ENCODE data around the gene APP.

APP gene

GRCh38 chr21:26116456-26117011, 54.0 kb downstream of the APP start:
- Histone ChIP-seq H3K27ac (peak overlapping the region in 1 of 2 donors; percentile 54), H3K4me3 (no peak overlapping the region)
- no peak for DNase-seq (ENCODE audit: low spot score)
- TF ChIP-seq CTCF (IDR thresholded peaks at IDR 0.05), result no peak

DNA sequence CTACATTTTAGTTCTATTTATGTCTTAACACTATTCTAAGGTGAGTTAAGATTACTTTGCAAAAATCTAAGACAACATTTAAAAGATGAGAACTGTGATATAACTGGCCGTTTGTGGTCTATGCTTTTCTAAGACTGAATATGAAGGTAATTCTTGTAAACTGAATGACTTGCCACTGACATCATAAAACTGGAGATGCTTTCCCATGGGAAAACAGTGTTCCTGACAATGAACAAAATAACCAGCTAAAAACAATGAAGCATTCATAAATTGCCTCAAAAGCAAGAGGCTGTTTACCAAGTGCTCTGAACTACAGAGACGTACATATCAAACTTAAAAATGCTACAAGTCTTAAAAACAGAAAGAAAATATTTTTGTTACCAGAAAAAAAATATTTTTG, 54.7 kb downstream of the APP start:
- DNase-seq (ENCODE audit: low spot score), result no peak
- H3K27ac ChIP-seq, result no peak overlapping the region
- no peak overlapping the region for H3K4me3 ChIP-seq
- TF ChIP-seq CTCF (IDR thresholded peaks at IDR 0.05), result no peak

- no peak for DNase-seq (ENCODE audit: low spot score)
- Histone ChIP-seq H3K4me3 (no peak overlapping the region), H3K27ac (peak overlapping the region in 1 of 2 donors; percentile 48)
Observed at GRCh38 chr21:26115305-26115704, 55.3 kb downstream of the APP start.

GRCh38 chr21:26112975-26113374, 57.6 kb downstream of the APP start:
- H3K27ac ChIP-seq, result no peak overlapping the region
- H3K4me3 ChIP-seq, result no peak overlapping the region
- no peak for DNase-seq (ENCODE audit: low spot score)
- no peak for TF ChIP-seq CTCF (IDR thresholded peaks at IDR 0.05)

More at GRCh38 chr21:26115305-26115704, 55.3 kb downstream of the APP start:
- no peak for TF ChIP-seq CTCF (IDR thresholded peaks at IDR 0.05)

DNA sequence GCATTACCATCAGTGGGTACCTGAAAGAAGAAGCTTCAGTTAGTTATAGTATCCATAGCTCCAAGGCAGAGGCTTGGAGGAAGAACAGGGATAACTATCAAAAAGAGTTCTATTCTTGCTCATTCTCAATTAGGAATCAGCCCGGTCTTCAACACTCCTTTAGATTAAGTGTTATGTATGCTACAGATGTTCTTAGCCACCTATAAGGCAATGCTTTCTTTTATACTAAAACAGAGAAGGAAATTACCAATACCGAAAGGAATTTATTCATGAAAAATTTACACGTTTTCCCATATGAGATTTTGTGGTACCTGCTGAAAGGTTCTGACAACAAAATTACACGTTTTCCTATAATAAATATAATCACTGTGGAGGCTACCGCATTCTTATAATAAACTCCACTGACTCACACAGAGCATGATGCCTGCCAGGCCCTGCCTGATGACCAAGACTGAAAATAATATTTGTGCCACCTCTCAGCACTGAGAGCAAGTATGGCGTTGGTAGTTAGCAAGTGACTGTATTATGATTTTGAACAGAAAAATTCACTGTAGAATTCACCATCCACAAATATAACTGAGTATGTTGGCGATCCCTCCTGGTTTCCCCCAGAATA, 58.3 kb downstream of the APP start:
- TF ChIP-seq CTCF (IDR thresholded peaks at IDR 0.05), result no peak
- no peak for DNase-seq (ENCODE audit: low spot score)
- Histone ChIP-seq H3K4me3 (no peak overlapping the region), H3K27ac (peak overlapping the region in 1 of 2 donors; percentile 31)

DNA sequence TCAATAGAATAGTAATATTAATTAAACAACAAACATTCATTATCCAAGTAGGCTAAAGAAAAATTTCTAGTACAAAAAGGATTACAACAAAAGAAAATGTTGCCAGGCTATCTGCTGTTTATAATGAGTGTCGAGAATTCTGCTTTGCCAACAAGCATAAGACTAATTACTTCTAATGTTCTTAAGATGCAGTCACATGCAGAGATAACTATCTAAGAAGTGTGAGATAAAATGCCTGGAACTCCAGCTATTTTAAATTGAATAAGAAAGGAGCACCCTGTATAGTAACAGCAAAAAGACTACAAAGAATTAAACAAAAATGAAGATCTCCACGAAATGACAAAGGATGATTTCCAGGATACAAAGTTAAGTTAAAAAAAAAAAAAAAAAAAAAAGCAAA, 59.9 kb downstream of the APP start:
- Histone ChIP-seq H3K4me3 (no peak overlapping the region), H3K27ac (no peak overlapping the region)
- no peak for DNase-seq (ENCODE audit: low spot score)
- no peak for TF ChIP-seq CTCF (IDR thresholded peaks at IDR 0.05)

GRCh38 chr21:26107429-26107828, 63.1 kb downstream of the APP start:
- DNase-seq (ENCODE audit: low spot score), result no peak
- Histone ChIP-seq H3K4me3 (no peak overlapping the region), H3K27ac (no peak overlapping the region)
- no peak for TF ChIP-seq CTCF (IDR thresholded peaks at IDR 0.05)
